HFFc6 (cell line): Measurements from ENCODE around the gene DIO1. TPM values are rescaled to one million over a fixed set of nuclear protein-coding genes. Genes with fewer than 3 reads are reported as not detected.
"Not testable (repeated sequence)": the region's sequence is repeated elsewhere in the genome, so short reads cannot be mapped to it uniquely, and the experiment has no call there.

Experiments used
- DNase-seq: peaks from one replicate; pipeline ENCODE4 v3.0.0-alpha.2; 2018
- H3K27ac Mint-ChIP-seq: 2 replicates; pipeline ENCODE4 v1.8.0; 2020; ENCODE audit warnings: mild to moderate bottlenecking, mixed read lengths
- H3K27me3 Mint-ChIP-seq: 2 replicates; pipeline ENCODE4 v1.8.0; 2021; ENCODE audit warnings: mild to moderate bottlenecking, moderate library complexity, mixed read lengths; ENCODE audit not compliant: insufficient read depth
- H3K36me3 Mint-ChIP-seq: 2 replicates; pipeline ENCODE4 v1.8.0; 2021; ENCODE audit warnings: low read depth, mixed read lengths
- H3K4me1 Mint-ChIP-seq: 2 replicates; pipeline ENCODE4 v1.8.0; 2020; ENCODE audit warnings: low read depth, mixed read lengths
- H3K4me3 Mint-ChIP-seq: 2 replicates; pipeline ENCODE4 v1.8.0; 2020; ENCODE audit warnings: mild to moderate bottlenecking, moderate library complexity, mixed read lengths
- H3K9me3 Mint-ChIP-seq: 2 replicates; pipeline ENCODE4 v1.8.0; 2020; ENCODE audit warnings: mild to moderate bottlenecking, mixed read lengths
- total RNA-seq, 6 experiments: library from RNA; stranded (reverse); fragmentation: NEBNext Ultra II Directional; extraction: Animal tissue kit (Norgen Biotek cat#: 25700); gene quantifications; 2 replicates in 1 of 6; 3 replicates in 5 of 6; pipeline ENCODE4 v1.2.3, GENCODE V29; 2021
- TF ChIP-seq, protein P1 (sequence below): fragments of 200-600 bp; sonication (generic); IDR thresholded peaks from 2 replicates; pipeline ENCODE4 v1.5.0; 2021; ENCODE audit warnings: antibody characterized with exemption, mild to moderate bottlenecking

The DIO1 gene
- total RNA-seq, 6 experiments from 2014 or later, result not detected

DNA sequence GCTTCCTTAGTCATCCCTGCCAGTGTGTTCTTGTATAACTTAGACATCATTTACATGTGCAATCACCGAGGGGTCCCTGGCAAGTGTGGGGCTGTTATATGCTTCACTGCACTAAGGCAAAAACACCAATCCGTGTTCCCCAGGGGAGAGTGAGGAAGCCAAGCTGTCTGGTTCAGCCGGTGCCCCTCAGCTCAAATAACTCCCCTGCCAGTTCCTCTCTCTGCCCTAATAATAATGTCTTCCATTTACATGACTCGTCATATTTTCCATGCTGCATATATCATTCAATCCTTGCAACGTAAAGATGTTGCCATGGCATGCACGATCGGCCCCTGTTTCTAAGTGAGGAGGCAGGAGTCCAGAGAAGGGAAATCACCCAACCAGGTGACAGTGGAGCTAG lies 31.5 kb upstream of the DIO1 start:
- H3K27ac Mint-ChIP-seq, result no peak overlapping the region

DNA sequence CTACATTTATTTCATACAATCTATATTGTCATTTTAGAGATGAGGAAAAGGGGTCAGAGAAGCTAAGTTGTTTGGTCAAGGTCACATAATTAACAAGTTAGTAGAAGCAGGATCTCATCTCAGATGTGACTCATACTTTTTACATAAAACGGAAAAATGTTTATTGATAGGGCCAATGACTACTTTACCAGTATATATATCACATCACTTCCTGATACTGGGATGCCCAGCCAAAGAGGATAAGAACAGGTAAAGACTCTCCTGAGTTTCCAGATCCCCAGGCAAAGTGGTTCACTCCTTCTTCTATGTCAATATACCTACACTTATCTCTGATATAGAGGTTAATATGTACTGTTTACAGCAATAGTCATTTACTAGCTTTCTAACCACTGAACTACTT lies 25.4 kb upstream of the DIO1 start:
- Mint-ChIP-seq H3K27me3 (peaks cover 2% of the 10 kb centered on the region), H3K27ac (no peak overlapping the region), H3K9me3 (no peaks in the 10 kb centered on the region), H3K36me3 (0 out of 2 replicates have a peak, but pooled peaks cover 4% of the 10 kb centered on the region), H3K4me3 (no peak overlapping the region), H3K4me1 (peaks cover 9% of the 10 kb centered on the region)
- no peak for DNase-seq
- TF ChIP-seq, protein P1, sequence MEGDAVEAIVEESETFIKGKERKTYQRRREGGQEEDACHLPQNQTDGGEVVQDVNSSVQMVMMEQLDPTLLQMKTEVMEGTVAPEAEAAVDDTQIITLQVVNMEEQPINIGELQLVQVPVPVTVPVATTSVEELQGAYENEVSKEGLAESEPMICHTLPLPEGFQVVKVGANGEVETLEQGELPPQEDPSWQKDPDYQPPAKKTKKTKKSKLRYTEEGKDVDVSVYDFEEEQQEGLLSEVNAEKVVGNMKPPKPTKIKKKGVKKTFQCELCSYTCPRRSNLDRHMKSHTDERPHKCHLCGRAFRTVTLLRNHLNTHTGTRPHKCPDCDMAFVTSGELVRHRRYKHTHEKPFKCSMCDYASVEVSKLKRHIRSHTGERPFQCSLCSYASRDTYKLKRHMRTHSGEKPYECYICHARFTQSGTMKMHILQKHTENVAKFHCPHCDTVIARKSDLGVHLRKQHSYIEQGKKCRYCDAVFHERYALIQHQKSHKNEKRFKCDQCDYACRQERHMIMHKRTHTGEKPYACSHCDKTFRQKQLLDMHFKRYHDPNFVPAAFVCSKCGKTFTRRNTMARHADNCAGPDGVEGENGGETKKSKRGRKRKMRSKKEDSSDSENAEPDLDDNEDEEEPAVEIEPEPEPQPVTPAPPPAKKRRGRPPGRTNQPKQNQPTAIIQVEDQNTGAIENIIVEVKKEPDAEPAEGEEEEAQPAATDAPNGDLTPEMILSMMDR, result no peak

More for the DNA sequence above, 31.5 kb upstream of the DIO1 start:
- H3K36me3 Mint-ChIP-seq, result 0 out of 2 replicates have a peak, but pooled peaks cover under 1% of the 10 kb centered on the region
- no peak overlapping the region for H3K4me3 Mint-ChIP-seq
- TF ChIP-seq, protein P1, result no peak
- H3K27me3 Mint-ChIP-seq, result peaks cover 2% of the 10 kb centered on the region
- DNase-seq, result no peak
- H3K9me3 Mint-ChIP-seq, result no peaks in the 10 kb centered on the region
- no peaks in the 10 kb centered on the region for H3K4me1 Mint-ChIP-seq

DNA sequence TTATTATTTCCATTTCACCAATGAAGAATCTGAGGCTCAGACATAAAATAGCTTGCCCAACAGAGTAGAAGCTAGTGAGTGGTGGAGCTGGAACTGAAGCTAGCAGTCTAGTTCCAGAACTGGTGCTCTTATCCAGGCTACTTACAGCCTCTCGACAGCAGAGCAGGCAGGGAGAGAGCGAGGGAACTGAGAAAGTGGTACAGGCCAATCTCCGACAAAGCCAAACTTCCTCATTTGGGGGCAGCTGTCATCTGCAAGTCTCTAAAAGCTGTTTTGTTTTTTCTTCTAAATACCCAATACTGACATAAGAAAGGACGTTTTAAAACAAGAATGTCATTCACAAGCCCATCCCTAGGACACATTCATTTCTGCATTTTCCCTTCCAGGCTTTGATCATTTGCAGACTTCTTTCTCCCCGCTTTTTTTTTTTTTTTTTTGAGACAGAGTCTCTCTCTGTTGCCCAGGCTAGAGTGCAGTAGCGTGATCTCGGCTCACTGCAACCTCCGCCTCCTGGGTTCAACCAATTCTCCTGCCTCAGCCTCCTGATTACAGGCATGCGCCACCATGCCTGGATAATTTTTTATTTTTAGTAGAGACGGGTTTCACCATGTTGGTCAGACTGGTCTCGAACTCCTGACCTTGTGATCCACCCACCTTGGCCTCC lies 24.4 kb upstream of the DIO1 start:
- Mint-ChIP-seq H3K36me3 (0 out of 2 replicates have a peak, but pooled peaks cover 4% of the 10 kb centered on the region), H3K4me3 (no peak overlapping the region), H3K9me3 (no peaks in the 10 kb centered on the region), H3K27ac (no peak overlapping the region), H3K4me1 (peaks cover 9% of the 10 kb centered on the region), H3K27me3 (peaks cover 2% of the 10 kb centered on the region)
- TF ChIP-seq, protein P1, result no peak
- DNase-seq, result no peak

DNA sequence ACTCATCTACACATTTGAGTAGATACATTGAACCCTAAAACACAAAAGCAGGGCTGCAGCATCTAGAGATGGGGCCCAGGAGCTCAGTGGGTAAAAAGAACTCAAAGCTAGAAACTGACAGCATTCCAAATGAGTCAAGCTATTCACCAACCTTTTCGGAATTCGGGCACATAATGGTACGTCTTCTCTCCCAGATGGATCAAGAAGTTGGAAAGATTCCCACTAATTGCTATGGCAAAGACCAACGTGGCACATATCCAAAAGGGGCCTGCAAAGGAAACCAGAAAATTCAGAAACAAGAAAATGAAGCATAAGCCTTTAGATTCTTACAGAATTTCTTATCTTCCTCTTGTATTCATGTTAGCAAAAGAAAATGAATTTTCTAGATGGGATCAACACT lies 22.8 kb upstream of the DIO1 start:
- Mint-ChIP-seq H3K36me3 (peaks cover 8% of the 10 kb centered on the region), H3K4me1 (peaks cover 9% of the 10 kb centered on the region), H3K27me3 (peaks cover 2% of the 10 kb centered on the region), H3K9me3 (no peaks in the 10 kb centered on the region), H3K4me3 (no peak overlapping the region), H3K27ac (no peak overlapping the region)
- TF ChIP-seq, protein P1, result no peak
- no peak for DNase-seq

DNA sequence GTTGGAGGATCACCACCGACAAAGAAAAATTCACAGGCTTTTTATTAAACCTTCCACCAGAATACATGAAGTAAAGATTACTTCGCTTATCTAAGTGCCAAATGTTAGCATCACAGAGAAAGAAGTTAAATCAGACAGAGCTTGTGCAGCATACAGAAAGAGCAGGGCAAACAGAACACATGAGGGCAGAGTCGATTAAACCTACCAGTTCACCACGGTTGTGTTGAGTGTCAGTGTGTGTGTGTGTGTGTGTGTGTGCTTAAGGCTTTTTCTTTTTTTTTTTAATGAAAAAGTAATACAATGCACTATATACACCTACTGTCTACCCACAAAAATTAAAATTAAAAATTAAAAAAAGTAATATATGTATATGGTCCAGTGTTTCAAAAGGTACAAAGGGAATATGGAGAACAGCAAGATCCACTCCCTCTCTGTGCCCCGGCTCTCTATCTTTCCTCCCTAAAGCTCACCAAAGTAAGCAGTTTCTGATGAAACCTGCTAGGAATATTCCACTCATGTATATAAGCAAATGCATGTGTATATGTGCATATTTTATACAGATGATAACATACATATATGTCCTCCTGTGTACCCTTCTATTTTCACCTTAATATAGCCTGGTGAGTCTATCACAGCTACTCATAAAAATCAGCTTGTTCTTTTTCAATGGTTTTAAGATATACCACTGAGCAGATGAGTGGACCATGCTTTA lies 22.1 kb upstream of the DIO1 start:
- TF ChIP-seq, protein P1, result no peak
- H3K27me3 Mint-ChIP-seq, result peaks cover 2% of the 10 kb centered on the region
- DNase-seq, result no peak
- H3K4me3 Mint-ChIP-seq, result no peak overlapping the region
- no peak overlapping the region for H3K27ac Mint-ChIP-seq
- H3K4me1 Mint-ChIP-seq, result peaks cover 9% of the 10 kb centered on the region
- peaks cover 8% of the 10 kb centered on the region for H3K36me3 Mint-ChIP-seq
- no peaks in the 10 kb centered on the region for H3K9me3 Mint-ChIP-seq

DNA sequence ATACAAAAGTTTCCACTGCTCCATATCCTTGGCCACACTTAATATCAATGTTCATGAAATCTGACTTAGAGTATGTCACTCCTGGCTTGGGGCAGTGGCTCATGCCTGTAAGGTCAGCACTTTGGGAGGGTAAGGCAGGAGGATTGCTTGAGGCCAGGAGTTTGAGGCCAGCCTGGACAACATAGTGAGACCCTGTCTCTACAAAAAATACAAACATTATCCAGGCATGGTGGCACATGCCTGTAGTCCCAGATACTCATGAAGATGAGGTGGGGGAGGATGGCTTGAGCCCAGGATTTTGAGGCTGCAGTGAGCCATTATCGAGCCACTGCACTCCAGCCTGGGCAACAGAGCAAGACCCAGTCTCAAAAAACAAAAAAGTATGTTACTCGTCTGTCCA lies 18.8 kb upstream of the DIO1 start:
- H3K4me3 Mint-ChIP-seq, H3K9me3 Mint-ChIP-seq, DNase-seq, H3K36me3 Mint-ChIP-seq, H3K27ac Mint-ChIP-seq, H3K4me1 Mint-ChIP-seq, H3K27me3 Mint-ChIP-seq: not testable (repeated sequence)
